Smooth muscle cell (in vitro differentiated cells): ENCODE measurements around the gene NAA38. TPM values are rescaled to one million over a fixed set of nuclear protein-coding genes. Genes with fewer than 3 reads are reported as not detected.

Source experiments
- DNase-seq: peaks from one replicate; lab custom pipeline; 2025; ENCODE audit not compliant: unreplicated experiment; lab: John Stamatoyannopoulos, UW
- H2AFZ ChIP-seq: fragments of 200-600 bp; sonication (generic); 2 replicates; pipeline ENCODE4 v1.6.0; 2016; ENCODE audit warnings: antibody characterized with exemption, low read depth, mild to moderate bottlenecking
- H3F3A ChIP-seq: fragments of 200-600 bp; sonication (generic); 2 replicates; pipeline ENCODE4 v1.6.0; 2017; ENCODE audit warnings: antibody characterized with exemption, low read depth
- H3K27ac ChIP-seq: fragments of 200-600 bp; sonication (generic); 2 replicates; pipeline ENCODE4 v1.5.1; 2016; ENCODE audit warnings: low read depth, mild to moderate bottlenecking
- H3K27me3 ChIP-seq: fragments of 200-600 bp; sonication (generic); 2 replicates; pipeline ENCODE4 v1.6.1; 2016; ENCODE audit warnings: low read depth, mild to moderate bottlenecking
- H3K36me3 ChIP-seq: fragments of 200-600 bp; sonication (generic); 2 replicates; pipeline ENCODE4 v1.5.1; 2016; ENCODE audit warnings: low read depth
- H3K4me1 ChIP-seq: fragments of 200-600 bp; sonication (generic); 2 replicates; pipeline ENCODE4 v1.5.1; 2016; ENCODE audit warnings: low read depth
- H3K4me2 ChIP-seq: fragments of 200-600 bp; sonication (generic); 2 replicates; pipeline ENCODE4 v1.6.0; 2016; ENCODE audit warnings: mild to moderate bottlenecking
- H3K4me3 ChIP-seq: fragments of 200-600 bp; sonication (generic); 2 replicates; pipeline ENCODE4 v1.5.1; 2016; ENCODE audit warnings: mild to moderate bottlenecking
- H3K79me2 ChIP-seq: fragments of 200-600 bp; sonication (generic); 2 replicates; pipeline ENCODE4 v1.6.0; 2016; ENCODE audit warnings: low read depth, mild to moderate bottlenecking
- H3K9ac ChIP-seq: fragments of 200-600 bp; sonication (generic); 2 replicates; pipeline ENCODE4 v1.6.0; 2016; ENCODE audit warnings: low read depth
- H3K9me3 ChIP-seq: fragments of 200-600 bp; sonication (generic); replicated peaks from 2 replicates; pipeline ENCODE4 v1.5.1; 2016; ENCODE audit warnings: low read depth
- H4K20me1 ChIP-seq: fragments of 200-600 bp; sonication (generic); 2 replicates; pipeline ENCODE4 v1.6.0; 2016; ENCODE audit warnings: low read depth
- CTCF ChIP-seq: fragments of 200-600 bp; sonication (generic); IDR thresholded peaks from 2 replicates; pipeline ENCODE4 v1.5.1; 2017; ENCODE audit warnings: borderline replicate concordance, mild to moderate bottlenecking, antibody characterized with exemption; ENCODE audit not compliant: insufficient read depth, poor library complexity, severe bottlenecking
- WGBS: methylation state at CpG from one replicate; pipeline ENCODE4 v1.1.7; 2016; ENCODE audit warnings: low lambda C conversion rate; 5-methylcytosine and 5-hydroxymethylcytosine counted together
- polyA plus RNA-seq: library from polyadenylated mRNA; unstranded; fragments of >200 nt; fragmentation: Nextera tagmentation; extraction: Ambion mirVana; gene quantifications from 2 replicates; pipeline ENCODE4 v1.2.1, GENCODE V29; 2016
- total RNA-seq: library from RNA; depleted of rRNA; stranded (reverse); fragments of >200 nt; gene quantifications from 2 replicates; pipeline ENCODE4 v1.2.3, GENCODE V29; 2014

The NAA38 gene
- total and polyA plus RNA-seq, 2 experiments from 2014 or later, result 76.4 to 99.4 TPM

GRCh38 chr17:7831233-7831632 is 26.1 kb downstream of the NAA38 start:
- Histone ChIP-seq H3K4me2 (no peak overlapping the region), H4K20me1 (no peaks in the 10 kb centered on the region), H3K27me3 (no peaks in the 10 kb centered on the region), H3K27ac (no peak overlapping the region), H3K9me3 (no peaks in the 10 kb centered on the region), H3K79me2 (no peaks in the 10 kb centered on the region), H2AFZ (no peak overlapping the region), H3K4me3 (no peak overlapping the region), H3K36me3 (no peaks in the 10 kb centered on the region), H3K4me1 (peaks cover 4% of the 10 kb centered on the region), H3F3A (peaks cover 2% of the 10 kb centered on the region), H3K9ac (no peak overlapping the region)
- TF ChIP-seq CTCF, result no peak
- 87% methylated on average over 7 of the region's 7 CpGs for WGBS
- DNase-seq, result no peak

DNA sequence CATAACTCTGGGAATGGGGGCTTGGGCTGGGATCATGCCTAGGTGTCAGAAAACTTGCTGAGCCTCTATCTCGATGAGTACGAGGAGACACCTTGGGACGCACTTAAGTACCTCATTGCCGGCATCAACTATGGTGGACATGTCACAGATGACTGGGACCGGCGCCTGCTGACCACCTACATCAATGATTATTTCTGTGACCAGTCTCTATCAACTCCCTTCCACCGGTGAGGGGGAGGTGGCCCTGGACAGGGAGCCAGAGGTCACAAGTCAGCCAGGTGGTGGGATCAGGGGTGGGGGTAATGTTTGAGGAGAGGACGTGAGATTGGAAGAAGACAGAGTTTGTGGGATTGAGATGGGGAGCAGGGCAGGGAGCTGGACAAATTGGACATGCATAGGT is 26.7 kb downstream of the NAA38 start:
- Histone ChIP-seq H3K9ac (no peak overlapping the region), H4K20me1 (no peaks in the 10 kb centered on the region), H3K36me3 (no peaks in the 10 kb centered on the region), H3K27me3 (no peaks in the 10 kb centered on the region), H2AFZ (no peak overlapping the region), H3K4me2 (no peak overlapping the region), H3F3A (no peaks in the 10 kb centered on the region), H3K79me2 (no peaks in the 10 kb centered on the region), H3K4me1 (peaks cover 4% of the 10 kb centered on the region), H3K9me3 (no peaks in the 10 kb centered on the region), H3K4me3 (no peak overlapping the region), H3K27ac (no peak overlapping the region)
- WGBS, result 92% methylated on average over 8 of the region's 8 CpGs
- no peak for TF ChIP-seq CTCF
- DNase-seq, result no peak

- Histone ChIP-seq H3K36me3 (no peaks in the 10 kb centered on the region), H2AFZ (no peak overlapping the region), H3K27me3 (no peaks in the 10 kb centered on the region), H3K9ac (no peak overlapping the region), H4K20me1 (no peaks in the 10 kb centered on the region), H3K9me3 (no peaks in the 10 kb centered on the region), H3K27ac (no peak overlapping the region), H3K4me3 (no peak overlapping the region), H3K4me2 (no peak overlapping the region), H3F3A (no peaks in the 10 kb centered on the region), H3K79me2 (no peaks in the 10 kb centered on the region), H3K4me1 (no peaks in the 10 kb centered on the region)
- WGBS, result 56% methylated on average over 12 of the region's 12 CpGs
- TF ChIP-seq CTCF, result no peak
- no peak for DNase-seq
Measured at GRCh38 chr17:7825206-7825990, 32.0 kb downstream of the NAA38 start.
